Measurements from ENCODE around the gene DHCR24.

DNA sequence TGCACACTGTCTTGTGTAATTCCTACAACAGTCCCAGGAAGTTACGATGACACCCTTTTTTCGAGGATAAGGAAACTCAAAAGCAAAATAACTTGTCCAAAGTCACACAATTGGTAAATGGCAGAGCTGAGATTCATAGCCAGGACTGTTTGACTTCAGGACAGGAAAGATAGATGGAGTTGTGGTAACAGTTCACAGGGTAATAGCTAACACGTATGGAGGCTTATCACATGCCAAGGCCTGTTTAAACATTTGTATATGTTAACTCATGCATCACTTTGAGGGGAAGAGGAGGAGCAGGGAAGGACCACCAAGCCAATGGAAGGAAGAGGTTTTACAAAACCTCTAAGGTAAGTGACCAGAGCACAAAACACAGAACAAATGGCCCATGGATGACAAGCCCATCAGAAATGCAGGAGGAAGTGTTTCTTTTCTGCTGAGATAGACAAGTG, 2.8 kb downstream of the DHCR24 start:
- TF ChIP-seq, protein P1, sequence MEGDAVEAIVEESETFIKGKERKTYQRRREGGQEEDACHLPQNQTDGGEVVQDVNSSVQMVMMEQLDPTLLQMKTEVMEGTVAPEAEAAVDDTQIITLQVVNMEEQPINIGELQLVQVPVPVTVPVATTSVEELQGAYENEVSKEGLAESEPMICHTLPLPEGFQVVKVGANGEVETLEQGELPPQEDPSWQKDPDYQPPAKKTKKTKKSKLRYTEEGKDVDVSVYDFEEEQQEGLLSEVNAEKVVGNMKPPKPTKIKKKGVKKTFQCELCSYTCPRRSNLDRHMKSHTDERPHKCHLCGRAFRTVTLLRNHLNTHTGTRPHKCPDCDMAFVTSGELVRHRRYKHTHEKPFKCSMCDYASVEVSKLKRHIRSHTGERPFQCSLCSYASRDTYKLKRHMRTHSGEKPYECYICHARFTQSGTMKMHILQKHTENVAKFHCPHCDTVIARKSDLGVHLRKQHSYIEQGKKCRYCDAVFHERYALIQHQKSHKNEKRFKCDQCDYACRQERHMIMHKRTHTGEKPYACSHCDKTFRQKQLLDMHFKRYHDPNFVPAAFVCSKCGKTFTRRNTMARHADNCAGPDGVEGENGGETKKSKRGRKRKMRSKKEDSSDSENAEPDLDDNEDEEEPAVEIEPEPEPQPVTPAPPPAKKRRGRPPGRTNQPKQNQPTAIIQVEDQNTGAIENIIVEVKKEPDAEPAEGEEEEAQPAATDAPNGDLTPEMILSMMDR (IDR thresholded peaks at IDR 0.05) = no peak
- TF ChIP-seq EP300 (IDR thresholded peaks at IDR 0.05) = no peak
- no peak for TF ChIP-seq POLR2AphosphoS5 (IDR thresholded peaks at IDR 0.05)
- no peak for TF ChIP-seq POLR2A (IDR thresholded peaks at IDR 0.05)

Data from suprapubic skin (tissue), 4 donors.